T1000 (cell line): ENCODE data around the gene NUP155.
"Not testable (repeated sequence)": the region's sequence is repeated elsewhere in the genome, so short reads cannot be mapped to it uniquely, and the experiment has no call there.

Experiments
- DNase-seq: peaks from one replicate; lab custom pipeline; 2025; ENCODE audit warnings: mixed read lengths; lab: John Stamatoyannopoulos, UW

NUP155 gene

DNA sequence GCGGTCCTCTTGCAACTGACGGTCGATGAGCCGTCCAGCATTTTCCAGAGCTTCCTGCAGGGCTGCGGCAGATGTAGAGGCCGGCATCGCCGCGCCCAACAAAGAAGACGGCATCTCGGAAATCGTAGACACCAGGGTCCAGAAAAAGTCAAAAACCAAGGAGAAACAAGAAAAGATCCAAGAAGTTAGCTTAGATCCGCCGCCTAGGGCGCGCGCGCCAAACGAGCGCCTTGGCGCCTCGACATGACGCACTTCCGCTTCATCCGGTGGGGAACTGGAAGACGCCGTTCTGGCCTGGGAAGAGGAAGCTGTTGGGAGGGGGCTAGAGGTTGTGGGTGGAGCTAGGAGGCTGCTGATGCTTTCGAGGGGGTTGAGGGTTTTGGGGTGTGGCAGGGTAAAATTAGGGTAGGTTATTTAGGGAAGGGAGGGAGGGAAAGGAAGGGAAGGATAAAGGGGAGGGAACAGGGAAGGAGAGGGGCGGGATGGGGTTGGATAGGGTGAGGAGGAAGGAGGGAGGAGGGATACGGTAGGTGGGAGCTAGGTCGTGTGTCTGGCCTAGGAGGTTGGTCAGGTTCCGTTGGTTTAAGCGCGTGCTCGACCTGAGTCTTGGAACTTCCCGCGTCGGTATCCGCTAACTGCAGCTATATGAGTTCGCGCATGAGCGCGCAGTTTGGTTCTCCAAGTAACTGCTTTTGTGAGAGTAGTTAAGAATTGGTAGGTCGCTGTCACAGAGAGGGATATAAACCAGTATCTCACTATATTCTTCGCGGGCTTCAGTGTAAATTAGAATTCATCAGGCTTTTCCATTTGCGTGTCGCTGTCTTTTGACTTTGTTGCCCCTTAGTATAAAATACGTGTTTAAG lies at the start of gene NUP155:
NUP155 (minus strand) TSS at position 243 of the 863 bp plus-strand sequence; CDS start at position 114, 129 bp downstream.
- DNase-seq: peak; percentile 63

DNA sequence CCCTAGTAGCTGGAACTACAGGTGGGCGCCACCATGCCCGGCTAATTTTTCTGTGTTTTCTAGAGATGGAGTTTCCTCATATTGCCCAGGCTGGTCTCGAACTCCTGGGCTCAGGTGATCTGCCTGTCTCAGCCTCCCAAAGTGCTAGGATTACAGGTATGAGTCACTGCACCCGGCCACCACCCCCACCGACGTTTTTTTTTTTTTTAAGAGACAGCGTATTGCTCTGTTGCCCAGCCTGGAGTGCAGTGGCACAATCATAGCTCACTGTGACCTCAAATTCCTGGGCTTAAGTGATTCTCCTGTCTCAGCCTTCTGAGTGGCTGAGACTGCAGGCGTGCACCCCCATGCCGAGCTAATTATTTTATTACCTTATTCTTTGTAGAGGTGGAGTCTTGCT lies 46.4 kb upstream of the NUP155 start:
- DNase-seq: no peak

DNA sequence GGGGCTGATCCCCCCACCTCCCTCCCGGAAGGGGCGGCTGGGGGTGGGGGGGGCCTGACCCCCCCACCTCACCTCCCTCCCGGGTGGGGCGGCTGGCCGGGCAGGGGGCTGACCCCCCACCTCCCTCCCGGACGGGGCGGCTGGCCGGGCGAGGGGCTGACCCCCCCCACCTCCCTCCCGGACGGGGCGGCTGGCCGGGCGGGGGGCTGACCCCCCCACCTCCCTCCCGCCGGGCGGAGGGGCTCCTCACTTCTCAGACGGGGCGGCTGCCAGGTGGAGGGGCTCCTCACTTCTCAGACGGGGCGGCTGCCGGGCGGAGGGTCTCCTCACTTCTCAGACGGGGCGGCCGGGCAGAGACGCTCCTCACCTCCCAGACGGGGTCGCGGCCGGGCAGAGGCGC lies 44.5 kb upstream of the NUP155 start:
- DNase-seq: not testable (repeated sequence)

DNA sequence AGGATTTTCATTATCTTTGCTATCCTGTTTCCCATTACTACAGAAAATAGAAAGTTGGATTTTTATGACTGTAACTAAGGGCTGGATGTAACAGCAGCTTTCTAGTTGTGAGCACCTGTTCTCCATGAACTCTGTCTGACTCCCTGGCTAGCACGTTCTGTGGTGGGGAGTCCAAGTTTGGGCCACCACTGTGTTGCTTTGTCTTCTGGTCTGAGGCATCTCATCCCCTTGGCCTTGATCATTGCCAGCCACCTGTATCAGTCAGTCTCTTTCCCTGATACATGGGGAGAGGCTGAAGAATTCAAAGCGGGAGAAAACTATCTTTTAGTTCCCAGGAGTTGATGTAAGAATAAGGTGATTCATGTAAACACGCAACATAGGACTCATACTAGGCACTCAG lies 41.6 kb upstream of the NUP155 start:
- no peak for DNase-seq

DNA sequence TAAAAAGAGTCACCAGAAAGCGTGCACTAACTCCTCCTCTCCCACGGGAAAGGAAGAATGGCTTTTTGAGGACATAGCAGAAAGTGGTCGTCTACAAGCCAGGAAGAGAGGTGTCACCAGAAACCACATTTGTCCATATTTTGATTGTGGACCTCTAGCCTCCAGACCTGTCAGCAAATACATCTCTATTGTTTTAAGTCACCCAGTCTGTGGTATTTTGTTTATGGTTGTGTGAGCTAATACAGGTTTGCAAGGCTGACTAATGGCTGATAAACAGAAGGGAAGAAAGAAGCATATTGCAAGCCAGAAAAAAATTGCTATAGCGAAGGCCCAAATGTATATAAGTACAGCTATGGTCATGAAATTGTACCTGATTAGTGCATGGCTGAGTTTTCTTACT lies 29.6 kb upstream of the NUP155 start:
- no peak for DNase-seq

DNA sequence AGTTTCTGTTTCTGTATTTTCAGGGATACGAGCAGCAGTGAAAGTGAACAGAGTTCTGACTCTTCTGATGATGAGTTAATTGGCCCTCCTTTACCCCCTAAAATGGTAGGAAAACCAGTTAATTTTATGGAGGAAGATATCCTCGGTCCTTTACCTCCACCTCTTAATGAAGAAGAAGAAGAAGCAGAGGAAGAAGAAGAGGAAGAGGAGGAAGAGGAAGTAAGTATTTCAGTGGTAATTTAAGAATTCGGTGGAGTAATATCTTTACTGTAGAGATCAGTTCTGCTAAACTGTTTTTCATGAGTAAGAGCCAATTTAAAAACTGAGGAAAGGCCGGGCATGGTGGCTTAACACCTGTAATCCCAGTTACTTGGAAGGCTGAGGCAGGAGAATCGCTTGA lies 25.4 kb upstream of the NUP155 start:
- no peak for DNase-seq

DNA sequence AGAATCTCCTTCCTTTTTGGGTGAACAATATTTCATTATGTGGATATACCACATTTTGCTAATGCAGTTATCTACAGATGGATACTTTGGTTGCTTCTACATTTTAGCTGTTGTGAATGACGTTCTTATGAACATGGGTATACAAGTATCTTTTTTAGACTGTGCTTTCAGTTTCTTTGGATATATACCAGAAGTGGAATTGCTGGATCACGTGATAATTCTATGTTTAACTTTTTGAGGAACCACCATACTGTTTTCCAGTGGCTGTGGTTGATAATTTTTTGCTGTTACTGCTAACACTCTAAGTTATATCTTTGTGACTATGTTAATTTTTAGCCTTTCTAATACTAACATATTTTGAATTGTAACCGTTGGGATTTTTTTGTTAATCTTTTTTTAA lies 20.7 kb upstream of the NUP155 start:
- no peak for DNase-seq

DNA sequence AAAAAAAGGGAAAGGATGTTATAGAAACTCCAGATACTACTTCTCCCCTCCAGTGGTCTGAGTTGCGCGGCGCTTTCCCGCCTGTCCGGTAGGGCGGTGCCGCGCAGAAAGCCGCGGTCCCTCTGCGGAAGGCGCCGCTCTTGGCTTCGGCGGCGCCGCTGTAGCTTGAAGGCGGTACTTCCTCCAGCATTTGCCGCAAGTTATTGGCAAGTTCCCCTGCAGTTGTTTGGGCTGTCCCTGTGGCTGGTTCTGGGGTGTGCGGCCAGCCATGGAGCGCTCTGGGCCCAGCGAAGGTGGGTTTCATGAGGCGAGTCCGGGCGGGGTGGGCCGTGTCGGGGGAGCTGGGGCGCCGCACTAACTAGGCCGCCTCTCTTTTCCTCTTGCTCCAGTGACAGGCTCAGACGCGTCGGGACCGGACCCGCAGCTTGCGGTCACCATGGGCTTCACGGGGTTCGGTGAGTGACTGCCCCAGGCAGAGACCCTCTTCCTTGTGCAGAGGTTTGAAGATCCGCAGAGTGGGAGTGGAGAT lies 8.3 kb upstream of the NUP155 start, which contains the start of gene WDR70:
WDR70 (plus strand) TSS at position 219 of the 529 bp plus-strand sequence; CDS start at position 269, 50 bp downstream.
- DNase-seq: peak; percentile 69

DNA sequence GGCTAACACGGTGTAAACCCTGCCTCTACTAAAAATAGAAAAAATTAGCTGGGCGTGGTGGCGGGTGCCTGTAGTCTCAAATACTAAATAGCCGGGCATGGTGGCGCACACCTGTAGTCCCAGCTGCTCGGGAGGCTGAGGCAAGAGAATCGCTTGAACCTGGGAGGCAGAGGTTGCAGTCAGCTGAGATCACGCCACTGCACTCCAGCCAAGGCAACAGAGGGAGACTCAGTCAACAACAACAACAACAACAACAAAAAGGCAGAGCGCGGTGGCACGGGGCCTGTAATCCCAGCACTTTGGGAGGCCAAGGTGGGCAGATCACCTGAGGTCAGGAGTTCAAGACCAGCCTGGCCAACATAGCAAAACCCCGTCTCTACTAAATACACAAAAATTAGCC lies 7.2 kb upstream of the NUP155 start:
- not testable (repeated sequence) for DNase-seq

DNA sequence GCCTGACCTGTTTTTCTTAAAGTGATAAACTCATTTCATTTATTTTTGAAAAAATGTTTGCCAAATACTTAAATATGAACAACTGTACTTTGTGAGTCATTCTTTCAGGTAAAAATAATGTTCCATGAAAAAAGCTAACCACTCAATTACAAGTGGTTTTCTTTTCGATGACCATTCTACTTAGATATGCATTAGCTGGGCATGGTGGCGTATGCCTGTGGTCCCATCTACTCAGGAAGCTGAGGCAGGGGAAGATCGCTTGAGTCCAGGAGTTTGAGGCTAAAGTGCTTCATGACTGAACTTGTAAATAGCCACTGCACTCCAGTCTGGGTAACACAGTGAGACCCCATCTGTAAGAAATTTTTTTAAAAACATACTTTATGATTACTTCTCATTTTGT lies 4.2 kb upstream of the NUP155 start:
- no peak for DNase-seq

DNA sequence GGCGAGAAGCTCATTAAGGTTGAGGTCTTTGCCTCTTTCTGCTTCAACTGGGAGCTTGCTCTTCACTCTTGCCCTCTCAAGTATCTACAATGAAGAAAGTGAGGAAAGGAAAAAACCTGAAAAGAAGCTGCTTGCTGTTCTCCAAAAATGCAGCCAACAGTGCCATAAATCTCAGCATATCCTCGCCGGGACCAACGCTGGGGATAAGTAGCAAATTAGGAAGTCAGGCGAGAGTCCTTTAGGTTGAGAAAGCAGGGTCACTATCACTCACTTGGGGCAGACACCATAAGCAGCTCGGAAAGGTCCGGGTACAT lies 399 bp downstream of the NUP155 start:
- no peak for DNase-seq

DNA sequence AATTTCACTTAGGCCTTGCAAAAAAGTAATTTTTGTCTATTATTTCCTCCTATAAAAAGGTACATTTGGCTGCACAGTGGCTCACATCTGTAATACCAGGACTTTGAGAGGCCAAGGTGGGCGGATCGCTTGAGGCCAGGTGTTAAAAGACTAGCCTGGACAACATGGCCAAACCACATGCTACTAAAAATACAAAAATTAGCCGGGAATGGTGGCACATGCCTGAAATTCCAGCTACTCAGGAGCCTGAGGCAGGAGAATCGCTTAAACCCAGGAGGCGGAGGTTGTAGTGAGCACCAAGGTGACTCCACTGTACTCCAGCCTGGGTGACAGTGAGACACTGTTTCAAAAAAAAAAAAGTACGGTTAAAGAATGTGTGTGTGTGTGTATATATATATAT lies 15.7 kb downstream of the NUP155 start:
- no peak for DNase-seq

DNA sequence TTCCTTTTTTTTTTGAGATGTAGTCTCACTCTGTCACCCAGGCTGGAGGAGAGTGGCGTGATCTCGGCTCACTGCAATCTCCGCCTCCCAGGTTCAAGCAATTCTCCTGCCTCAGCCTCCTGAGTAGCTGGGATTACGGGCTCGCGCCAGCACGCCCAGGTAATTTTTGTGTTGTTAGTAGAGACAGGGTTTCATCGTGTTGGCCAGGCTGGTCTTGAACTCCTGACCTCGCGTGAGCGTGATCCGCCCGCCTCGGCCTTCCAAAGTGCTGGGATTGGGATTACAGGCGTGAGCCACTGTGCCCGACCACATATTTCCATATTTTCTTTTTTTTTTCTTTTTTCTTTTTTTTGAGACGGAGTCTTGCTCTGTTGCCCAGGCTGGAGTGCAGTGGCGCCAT lies 28.2 kb downstream of the NUP155 start:
- DNase-seq: not testable (repeated sequence)

DNA sequence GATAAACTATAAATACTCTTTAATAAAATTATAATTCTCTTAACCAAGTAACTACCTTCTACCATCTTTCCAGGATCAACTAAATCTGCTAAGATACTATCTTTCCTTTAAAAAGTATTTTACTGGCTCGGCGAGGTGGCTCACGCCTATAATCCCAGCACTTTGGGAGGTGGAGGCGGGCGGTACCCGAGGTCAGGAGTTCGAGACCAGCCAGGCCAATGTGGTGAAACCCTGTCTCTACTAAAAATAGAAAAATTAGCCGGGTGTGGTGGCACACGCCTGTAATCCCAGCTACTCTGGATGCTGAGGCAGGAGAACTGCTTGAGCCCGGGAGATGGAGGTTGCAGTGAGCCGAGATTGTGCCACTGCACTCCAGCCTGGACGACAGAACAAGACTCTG lies 36.2 kb downstream of the NUP155 start:
- not testable (repeated sequence) for DNase-seq

DNA sequence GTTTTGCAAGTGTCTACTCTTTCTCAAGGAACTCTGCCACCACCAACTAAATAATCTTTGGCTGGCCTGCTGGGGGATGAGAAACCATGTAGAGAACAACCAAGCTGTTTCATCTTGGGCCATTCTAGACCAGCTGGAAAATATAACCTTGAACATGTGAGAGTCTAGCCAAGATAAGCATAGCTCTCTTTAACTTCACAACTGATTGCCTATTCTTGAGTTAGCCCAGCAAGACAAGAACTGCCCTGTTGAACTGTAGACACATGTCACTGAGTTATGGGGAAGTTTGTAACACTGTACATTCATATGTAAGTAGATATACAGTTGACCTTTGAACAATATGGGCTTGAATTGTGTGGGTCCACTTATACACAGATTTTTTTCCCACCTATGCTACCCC lies 44.4 kb downstream of the NUP155 start:
- no peak for DNase-seq

DNA sequence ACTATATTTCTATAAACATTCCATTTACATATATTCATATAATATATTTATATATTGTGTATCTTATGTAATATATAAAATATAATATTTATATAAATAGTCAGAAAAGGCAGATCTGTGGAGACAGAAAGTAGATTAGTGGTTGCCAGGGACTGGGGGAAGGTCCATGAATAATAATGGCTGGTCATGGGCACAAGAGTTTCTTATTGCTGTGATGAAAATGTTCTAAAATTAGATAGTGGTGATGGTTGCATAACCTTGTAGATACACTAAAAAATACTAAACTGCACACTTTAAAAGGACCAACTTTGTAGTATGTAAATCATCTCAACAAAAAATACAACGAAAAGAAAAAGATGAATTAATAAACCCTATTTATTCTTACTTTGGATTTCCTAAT lies 47.3 kb downstream of the NUP155 start:
- no peak for DNase-seq

DNA sequence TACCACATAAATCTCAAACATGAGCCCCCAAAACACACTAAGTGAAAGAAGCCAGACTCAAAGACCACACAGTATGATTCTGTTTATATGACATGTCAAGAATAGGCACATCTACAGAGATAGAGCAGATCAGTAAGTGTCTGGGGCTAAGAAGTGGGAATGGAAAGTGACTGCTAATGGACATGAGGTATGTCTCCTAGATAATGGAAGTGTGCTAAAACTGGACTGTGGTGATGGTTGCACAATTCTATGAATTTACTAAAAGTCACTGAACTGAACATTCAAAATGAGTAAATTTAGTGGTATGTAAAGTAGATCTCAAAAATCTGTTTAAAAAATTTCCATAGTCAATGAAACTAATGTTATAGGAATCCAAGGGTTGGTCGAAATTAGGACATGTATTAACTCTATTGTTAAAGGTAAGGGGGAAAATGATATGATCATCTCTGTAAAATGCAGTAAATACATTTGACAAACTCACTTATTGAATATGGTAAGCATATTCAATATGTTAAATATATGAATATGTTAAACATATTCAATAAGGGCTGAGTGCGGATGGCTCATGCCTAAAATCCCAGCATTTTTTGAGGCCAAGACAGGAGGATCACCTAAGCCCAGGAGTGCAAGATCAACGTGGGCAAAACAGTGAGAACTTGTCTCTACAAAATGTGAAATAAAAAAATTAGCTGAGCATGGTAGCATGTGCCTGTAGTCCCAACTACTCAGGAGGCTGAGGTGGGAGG lies 51.7 kb downstream of the NUP155 start:
- no peak for DNase-seq

DNA sequence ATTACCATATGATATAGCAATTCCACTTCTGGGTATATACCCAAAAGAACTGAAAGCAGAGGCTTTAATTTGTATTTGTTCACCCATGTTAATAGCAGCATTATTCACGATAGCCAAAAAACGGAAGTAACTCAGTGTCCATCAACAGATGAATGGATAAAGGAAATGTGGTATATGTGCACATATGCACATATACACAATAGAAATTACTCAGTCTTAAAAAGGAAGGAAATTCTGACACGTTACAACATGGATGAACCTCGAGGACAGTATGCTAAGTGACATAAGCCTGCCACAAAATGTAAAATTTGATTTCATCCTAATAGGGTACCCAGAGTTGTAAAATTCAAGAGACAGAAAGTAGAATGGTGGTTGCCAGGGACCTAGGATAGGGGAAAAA lies 54.9 kb downstream of the NUP155 start:
- no peak for DNase-seq

DNA sequence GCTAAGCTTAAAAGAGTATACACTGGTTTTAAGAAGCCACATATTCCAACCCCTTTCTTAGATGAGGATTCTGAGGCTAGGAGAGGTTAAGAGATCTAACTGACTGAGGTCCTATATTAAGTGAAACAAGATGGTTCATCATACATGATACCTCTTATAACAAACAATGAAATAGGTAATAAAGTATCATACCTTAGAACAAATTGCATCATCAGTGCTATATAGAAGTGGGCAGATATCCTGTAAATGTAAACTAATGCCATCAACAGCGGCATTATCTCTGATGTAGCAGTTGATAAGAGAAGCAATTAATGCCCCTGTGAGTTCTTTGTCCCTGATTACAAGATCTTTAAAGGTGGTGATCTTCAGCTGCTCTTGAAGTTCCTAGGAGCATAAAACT lies 60.5 kb downstream of the NUP155 start:
- no peak for DNase-seq

DNA sequence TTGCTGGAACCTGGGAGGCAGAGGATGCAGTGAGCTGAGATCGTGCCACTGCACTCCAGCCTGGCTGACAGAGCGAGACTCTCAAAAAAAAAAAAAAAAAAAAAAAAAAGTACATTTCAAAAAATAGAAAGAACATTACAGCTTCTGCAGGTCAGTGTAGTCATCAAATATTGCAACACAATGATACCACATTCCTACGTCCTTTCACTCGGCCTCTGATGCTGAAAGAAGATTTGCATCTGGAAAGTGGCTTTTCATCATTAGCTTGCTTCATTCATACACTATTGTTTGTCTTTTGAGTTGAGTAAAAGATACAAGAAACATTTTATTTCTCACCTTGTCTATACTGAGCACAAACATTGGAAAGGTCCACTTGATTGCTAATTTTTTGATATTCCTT lies 62.1 kb downstream of the NUP155 start:
- DNase-seq: no peak

DNA sequence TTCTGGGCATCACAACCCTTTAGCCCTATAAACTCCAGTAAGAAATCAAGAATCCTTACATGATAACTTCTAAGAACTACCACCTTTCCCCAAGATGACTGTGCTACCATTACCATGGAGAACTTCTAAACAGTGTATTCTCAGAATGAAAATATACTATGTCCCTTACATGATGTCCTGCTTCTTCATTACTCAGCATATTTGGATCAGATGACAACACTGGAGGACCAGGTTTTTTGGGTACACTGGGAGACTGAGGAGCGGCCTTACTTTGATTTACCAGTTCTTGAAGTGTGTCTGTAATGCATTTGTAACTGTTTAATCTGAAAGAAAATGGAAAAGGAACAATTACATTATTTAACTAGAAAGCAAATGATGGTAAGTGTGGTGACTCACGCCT lies 66.0 kb downstream of the NUP155 start:
- no peak for DNase-seq

DNA sequence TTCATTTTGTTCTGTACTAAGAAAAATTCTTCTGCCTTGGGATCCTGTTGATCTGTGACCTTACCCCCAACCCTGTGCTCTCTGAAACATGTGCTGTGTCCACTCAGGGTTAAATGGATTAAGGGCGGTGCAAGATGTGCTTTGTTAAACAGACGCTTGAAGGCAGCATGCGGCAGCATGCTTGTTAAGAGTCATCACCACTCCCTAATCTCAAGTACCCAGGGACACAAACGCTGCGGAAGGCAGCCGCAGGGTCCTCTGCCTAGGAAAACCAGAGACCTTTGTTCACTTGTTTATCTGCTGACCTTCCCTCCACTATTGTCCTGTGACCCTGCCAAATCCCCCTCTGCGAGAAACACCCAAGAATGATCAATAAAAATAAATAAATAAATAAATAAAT lies 74.6 kb downstream of the NUP155 start:
- DNase-seq: not testable (repeated sequence)

DNA sequence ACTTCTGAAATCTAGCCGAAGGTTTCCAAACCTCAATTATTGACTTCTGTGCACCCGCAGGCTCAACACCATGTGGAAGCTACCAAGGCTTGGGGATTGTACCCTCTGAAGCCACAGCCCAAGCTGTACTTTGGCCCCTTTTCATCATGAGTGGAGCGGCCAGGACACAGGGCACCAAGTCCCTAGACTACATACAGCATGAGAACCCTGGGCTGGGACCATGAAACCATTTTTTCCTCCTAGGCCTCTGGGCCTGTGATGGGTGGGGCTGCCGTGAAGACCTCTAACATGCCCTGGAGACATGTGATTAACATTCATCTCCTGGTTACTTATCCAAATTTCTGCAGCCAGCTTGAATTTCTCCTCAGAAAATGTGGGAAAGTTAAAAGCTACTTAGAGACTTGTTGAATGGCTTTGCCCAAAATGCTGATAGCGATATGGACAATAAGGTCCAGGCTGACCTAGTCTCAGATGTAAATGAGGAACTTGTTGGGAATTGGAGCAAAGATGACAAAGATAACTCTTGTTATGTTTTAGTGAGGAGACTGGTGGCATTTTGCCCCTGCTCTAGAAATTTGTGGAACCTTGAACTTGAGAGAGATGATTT lies 87.6 kb downstream of the NUP155 start:
- no peak for DNase-seq
